ENCODE data around the gene CSNK1G1.
"Not testable (repeated sequence)": the region's sequence is repeated elsewhere in the genome, so short reads cannot be mapped to it uniquely, and the experiment has no call there.

The CSNK1G1 gene

DNA sequence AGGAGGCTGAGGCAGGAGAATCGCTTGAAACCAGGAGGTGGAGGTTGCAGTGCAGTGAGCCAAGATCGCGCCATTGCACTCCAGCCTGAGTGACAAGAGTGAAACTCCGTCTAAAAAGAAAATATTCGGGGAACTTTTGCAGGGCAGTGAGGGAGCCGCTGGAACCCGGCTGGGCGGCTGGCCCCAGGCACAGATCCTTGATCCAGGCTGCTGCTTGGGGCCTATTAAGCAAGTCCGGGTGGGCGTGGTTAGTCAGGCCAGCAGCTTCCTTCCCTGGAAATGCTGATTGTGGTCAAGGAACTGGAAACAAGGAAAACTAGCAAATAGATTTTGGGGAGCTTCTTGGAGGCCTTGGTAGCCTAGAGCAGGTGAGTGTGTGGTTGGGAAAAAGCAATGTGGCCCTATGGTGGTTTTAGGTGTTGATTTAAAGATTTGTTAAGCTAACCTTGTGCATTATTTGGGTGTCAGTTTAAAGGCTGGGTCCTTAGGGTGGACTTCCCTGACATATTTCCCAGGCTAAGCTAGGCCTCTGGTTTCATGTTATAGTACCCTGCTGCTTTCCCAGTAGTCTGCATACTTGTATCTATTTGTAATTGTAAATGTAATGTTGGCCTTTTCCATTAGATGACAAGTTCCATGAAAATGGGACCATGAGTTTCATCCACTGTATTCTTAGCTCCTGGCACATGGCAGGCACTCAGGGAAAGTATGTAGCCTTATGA lies 222.2 kb downstream of the CSNK1G1 start:
- DNase-seq (ENCODE audit: low spot score), result no peak

DNA sequence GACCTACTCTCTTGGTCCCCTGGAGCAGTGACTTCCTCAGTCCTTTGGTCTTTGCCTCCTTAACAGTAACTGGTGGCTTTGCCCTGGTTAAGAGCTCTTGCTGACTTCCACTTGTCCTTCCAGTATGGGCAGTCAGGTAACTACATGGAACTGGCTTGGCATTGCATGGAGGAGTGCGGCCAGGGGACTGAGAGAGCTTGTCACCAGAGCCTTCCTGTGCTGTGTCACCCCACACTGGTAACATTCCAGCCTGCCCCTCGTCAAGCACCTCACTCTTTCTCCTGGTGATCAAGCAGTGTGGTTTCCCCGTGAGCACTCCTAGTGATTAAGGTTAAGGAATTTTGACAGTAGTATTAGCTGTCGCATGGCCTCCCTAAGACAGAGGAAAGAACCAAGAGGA lies 223.8 kb downstream of the CSNK1G1 start:
- no peak for DNase-seq (ENCODE audit: low spot score)

DNA sequence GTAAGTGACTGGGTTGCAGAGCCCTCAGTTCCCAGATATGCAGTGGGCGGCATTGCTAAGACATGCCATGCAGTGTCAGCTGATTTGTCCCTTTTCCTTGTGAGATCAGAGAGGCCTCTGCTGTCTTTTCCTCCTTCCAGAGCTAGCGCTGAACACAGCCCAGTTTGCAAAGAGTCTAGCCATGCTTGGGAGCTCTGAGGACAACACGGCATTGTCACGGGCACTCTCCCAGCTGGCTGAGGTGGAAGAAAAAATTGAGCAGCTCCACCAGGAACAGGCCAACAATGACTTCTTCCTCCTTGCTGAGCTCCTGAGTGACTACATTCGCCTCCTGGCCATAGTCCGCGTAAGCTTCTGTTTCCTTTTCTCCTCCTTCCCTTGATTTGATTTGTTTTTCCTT lies 224.4 kb downstream of the CSNK1G1 start:
- no peak for DNase-seq (ENCODE audit: low spot score)

DNA sequence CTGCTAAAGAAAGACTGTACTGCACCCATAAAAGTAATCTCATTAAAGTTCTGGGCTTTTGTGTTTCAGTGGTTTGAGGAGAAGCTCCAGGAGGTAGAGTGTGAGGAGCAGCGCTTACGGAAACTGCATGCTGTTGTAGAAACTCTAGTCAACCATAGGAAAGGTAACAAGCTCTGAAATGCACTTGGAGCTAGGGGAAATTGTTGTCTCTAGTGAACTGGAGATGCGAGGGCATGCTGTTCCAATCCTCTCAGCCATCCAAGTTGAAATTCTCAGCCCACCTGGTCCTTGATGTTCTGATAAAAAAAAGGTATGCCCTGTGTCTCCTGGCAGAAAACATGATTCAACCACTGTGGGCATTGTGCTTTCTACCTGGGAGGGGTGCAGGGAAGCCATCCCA lies 225.8 kb downstream of the CSNK1G1 start:
- no peak for DNase-seq (ENCODE audit: low spot score)

DNA sequence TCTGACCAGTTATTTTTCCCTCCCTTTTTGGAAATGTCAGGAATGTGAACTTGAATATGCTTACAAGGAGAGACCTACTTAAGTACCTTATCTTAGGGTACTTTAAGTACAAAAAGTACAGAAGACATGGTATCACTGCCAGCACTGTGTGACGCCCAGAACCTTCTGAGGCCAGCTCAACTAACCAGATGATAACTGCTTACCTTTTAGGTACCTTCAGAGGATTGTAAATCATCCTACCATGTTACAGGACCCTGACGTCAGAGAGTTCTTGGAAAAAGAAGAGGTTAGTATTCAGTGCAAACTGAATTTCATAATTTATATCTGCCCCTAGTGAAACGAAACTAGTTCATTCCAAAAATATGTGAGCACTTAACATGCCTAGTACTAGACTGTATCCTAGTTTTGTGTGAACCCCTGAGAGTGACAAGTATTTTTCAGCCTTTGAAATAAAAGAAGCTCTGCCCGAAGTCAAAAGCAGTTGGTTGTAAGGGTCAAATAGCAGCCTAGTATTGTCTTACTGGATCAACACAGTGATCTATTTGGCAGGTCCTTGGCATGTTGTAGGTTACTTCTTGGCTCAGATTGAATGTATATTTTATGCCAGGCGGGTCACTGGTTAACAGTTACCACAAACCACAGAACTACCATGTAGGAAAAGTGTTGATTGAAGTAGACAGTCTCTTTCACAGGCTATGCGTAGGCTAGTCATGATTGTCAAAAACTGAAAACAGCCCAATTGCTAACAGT lies 228.3 kb downstream of the CSNK1G1 start:
- no peak for DNase-seq (ENCODE audit: low spot score)

DNA sequence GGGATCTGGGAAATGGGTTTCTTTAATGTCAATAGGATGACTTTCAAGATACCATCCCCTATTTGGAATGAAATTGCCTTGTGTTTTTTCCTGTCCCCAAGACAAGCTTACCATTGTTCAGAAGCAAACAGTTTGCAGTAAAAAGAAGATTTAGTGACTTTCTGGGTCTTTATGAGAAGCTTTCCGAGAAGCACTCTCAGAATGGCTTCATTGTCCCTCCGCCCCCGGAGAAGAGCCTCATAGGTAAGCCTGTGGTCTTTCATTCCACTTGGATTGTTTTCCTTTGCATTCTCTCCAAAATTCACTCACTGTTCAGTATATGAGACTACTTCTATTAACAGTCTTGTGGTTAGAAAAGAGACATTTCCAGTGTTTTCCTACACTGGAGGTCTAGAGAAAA lies 230.0 kb downstream of the CSNK1G1 start:
- no peak for DNase-seq (ENCODE audit: low spot score)

DNA sequence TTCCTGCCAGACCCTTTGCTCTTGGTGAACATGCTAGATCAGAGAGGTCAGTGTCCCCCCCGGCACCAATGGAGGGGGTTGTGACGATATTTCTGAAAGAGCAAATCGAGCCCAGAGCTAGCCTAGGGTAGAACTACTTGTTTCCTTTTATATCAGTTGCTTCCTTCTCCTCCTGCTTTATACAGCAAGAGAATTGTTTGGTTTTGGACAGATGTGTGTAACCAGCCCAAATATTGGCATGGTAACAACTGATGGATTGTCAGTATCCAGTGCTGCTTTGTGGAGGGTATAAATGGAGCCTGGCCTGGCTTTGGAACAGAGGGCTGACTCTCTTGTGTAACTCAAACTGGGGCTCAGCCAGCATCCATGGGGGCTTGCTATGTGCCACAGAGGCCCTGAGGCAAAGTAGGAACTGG lies 233.0 kb downstream of the CSNK1G1 start:
- no peak for DNase-seq (ENCODE audit: low spot score)

DNA sequence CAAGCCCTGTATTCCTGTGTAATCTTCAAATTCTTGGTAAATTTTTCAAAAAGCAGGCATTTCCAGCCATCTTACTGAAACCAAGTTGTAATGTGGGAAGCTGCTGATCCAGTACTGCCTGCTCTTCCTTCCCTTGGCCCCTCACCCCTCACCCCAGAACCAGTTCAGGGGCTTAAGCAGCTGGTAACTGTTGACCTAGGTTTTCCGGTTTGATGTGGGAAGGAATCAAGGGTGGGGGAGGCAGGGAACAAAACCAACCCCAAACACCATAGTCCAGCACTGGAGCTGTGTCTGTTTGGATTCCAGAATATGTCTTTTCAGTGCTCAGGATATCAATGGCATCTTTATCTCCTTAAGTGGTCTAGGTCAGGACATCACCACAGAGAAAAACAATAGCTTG lies 233.5 kb downstream of the CSNK1G1 start:
- DNase-seq (ENCODE audit: low spot score), result no peak

DNA sequence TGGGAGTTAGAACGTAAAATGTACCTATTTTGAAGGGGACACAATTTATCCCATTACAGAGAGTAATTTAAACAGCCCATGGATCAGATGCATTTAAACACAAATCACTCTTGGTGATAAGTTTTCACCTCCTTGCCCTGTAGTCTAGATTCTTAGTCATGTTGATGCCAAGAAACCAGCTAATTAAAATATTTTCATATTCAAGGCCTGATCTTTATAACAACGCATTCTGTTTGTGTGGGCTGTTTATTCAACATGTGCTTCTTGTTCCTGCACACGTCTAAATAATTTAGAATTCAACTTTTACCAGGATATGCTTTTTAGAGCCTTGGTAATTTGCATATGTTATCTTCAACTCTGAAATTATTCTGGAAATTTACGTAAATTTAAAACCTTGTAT lies 234.4 kb downstream of the CSNK1G1 start:
- no peak for DNase-seq (ENCODE audit: low spot score)

DNA sequence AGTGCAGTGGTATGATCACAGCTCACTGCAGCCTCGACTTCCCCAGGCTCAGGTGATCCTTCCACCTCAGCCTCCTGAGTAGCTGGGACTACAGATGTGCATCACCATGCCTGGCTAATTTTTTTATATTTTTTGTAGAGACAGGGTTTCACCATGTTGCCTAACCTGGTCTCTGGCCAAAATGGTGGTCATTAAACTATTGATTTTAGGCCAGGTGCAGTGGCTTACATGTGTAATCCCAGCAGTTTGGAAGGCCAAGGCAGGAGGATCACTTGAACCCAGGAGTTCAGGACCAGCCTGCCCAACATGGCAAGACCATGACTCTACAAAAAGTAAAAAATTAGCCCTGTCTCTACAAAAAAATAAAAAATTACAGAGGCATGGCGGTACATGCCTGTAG lies 235.7 kb downstream of the CSNK1G1 start:
- DNase-seq (ENCODE audit: low spot score), result not testable (repeated sequence)

DNA sequence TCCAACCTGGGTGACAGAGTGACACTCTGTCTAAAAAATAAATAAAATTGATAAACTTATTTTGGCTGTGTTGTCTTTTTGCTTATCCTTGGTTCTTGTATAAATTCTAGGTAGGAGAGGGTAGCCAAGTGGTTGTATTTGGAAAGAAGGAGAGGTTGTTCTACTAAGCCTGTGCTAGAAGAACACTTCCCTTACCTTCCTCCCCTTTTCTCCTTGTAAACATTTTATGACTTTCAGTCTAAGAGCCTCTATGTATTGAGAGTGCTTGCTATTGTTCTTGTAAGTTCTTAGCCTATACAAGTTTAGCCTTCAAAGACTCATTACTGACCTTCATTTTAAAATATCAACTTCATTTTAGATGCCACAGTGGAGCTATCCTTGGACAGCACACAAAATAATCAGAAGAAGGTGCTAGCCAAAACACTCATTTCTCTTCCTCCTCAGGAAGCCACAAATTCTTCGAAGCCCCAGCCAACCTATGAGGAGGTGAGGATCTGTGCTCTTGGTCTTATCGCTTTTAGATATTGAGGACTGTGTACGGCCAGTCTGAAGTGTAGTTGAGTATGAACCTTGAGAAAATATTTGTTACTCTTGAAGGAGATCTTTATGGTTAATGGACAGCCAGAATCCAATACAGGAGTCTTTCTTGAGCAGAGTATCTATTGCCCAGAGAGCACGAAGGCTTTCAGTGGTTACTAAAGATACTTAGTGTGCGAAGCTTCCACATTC lies 238.1 kb downstream of the CSNK1G1 start:
- DNase-seq (ENCODE audit: low spot score), result no peak
